ENCODE measurements around the gene GPATCH8.
"Not testable (repeated sequence)": the region's sequence is repeated elsewhere in the genome, so short reads cannot be mapped to it uniquely, and the experiment has no call there.

The GPATCH8 gene

DNA sequence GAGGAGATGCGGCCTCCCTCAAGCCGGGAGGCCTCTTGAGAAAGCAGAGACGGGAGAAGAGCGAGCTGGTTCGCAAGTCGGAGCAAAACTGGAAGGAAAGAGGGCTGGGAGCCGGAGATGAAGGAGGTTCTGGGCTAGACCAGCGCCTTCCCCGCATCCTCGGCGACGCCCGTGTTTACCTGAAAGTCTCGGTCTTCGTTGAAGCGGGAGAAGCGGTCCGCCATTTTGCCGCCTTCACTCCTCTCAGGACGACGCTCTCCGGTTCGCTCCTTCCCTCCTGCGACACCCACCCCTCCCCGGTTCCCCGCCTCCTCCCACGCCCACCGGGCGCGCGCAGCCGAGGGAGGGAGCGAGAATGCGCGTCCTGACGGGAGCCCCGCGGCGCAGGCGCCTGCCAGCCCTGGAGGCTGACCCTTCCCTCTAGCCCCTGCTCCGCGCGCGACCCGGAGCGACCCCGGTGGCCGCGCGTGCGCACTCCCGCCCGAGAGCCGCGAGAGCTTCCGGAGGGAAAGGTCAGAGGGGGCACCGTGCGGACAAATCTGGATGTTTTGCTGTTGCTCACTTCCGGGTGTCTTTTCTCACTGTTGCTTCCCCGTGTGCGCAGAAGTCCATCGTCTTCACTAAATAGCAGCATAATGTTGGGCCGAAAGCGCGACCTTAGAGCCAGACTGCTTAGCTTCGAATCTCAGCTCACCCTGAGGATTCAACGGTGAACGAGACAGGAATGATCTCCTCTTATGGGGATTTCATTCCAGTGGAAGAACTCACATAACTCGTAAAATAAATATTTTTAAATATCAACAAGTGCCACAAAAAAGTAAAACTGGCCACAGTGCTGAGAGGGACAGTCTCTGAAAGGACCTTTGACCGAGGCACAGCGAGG, at the start of gene GPATCH8:
GPATCH8 (minus strand) TSS at position 260 of the 883 bp plus-strand sequence; CDS start at position 224, 36 bp downstream.
- peak; percentile 99 for DNase-seq (ENCODE audit: insufficient read length, low spot score)
- peak; percentile 98 for FAIRE-seq

GRCh38 chr17:44552361-44552760, 49.2 kb upstream of the GPATCH8 start:
- no peak for DNase-seq (ENCODE audit: insufficient read length, low spot score)
- FAIRE-seq: peak; percentile 82

DNA sequence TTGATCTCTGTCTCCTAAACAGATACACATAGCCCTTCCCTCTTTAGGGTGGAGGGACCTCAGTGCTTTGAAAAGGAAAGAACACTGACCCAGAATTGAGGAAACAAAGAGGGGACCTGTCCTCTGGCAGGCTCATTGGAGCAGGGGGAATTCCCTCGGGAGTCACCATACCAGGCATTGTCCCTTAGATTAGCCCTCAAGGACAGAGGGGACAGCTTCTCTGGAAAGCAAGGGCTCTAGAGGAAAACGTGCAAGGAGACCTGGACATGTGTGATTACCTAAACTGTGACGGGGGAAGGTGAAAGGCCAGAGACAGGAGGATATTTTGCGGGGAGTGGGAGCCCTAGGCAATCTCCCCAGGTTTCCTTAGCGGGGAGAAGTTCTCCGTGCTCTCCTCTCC, 46.5 kb upstream of the GPATCH8 start:
- FAIRE-seq: no peak
- no peak for DNase-seq (ENCODE audit: insufficient read length, low spot score)

DNA sequence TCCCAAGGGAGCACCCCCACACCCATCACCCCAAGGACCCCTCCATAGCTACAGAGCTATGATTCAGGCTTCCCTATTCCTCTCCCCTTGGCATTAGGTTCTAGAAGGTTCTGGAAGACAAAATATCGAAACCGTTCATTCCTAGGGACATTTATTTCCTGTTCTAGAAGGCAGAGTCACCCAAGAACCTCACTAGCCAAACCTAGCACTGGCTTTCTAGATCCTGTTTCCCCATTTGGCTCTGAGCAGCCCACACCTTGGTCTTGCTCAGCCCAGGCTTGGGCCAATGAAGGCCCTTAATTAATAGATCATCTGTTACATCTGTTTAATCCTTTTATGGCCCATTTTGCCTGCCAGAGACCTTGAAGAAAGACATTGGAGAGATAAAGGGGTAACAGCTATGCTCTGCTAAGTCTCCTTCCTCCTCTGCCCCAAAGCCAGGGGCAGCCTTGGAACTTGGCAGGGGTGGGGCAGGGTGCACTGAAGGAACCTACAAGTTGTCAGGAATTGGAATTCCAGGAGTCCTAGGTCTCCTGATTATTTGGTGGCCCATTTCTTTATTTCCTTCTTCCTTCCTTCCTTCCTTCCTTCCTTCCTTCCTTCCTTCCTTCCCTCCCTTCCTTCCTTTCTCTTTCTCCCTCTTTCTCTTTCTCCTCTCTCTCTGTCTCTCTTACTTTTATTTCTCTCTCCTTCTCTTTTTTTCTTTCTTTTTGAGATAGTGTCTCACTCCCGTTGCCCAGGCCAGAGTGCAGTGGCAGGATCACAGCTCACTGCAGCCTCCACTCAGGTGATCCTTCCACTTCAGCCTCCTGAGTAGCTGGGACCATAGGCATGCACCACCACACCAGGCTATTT, 45.4 kb upstream of the GPATCH8 start:
- no peak for FAIRE-seq
- no peak for DNase-seq (ENCODE audit: insufficient read length, low spot score)

- FAIRE-seq: peak; percentile 36
- DNase-seq (ENCODE audit: insufficient read length, low spot score): no peak
These were observed 44.5 kb upstream of the GPATCH8 start for GRCh38 chr17:44547625-44548267.

DNA sequence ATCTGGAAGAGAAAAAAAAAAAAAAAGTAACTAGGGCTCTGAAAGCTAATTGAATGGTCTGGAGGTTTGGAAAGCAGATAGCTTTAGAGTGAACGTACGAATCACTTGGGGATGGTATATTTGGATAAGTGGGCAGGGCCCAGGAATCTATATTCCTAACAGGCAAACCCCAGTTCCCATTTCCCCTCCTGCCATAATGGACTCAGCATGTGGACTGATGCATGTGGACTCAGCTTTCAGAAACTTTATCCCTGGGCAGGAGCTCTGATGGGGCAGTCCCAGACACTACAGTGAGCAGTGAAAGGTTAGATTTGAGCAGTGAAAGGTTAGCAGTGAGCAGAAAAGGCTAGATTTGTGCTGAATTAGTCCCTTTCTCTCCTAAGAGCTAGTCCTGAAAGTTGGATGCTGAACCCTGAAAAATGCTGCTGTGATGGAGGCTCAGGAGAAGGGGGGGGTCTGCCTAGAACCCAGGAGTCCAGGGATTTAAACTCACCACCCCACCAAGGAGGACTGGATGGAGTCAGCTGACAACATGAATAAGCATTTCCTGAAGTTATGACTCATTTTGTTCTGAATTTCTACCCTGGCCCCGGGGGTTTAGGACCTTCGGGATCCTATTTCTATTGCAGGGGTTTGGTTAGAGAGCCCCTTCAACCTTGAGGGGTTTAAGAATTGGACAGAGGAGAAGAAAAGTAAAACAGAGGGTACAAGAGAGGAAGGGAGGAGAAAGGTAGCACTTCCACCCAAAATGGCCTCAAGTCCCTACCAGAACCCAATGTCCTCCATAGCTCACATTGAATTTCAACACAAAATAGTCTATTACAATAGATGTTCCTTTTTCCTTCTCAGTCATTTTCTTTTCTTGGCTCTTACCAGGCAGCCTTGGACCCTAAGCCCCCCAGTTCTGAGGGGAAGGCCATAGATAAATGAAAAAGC, 43.7 kb upstream of the GPATCH8 start:
- no peak for DNase-seq (ENCODE audit: insufficient read length, low spot score)
- FAIRE-seq: peak; percentile 94

DNA sequence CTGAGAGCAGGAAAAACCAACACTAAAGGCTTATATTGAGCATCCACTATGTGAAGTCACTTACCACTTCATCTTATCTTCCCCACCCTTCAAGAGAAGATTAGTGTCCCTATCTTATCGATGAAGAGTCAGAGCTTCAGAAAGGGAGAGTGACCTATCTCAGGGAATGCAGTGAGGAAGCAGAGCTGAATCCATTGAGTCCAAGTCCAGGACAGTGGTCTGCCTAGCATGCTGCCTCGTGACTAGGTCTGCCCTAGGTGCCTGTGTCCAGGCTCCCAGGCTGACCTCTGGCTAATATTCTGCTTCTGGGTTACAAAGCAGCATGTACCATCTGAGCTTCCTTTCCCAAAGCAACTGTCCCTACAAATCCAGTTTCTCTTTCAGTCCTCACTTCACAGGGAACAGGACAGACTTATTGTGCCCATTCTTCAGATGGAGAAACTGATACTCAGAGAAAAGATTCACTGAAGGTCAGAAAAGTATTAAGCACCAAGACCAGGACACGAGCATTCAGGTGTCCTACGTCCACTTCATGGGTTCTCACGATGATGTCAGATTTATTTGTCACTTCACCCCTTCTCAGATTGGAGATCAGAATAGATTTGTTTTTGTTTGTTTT, 40.8 kb upstream of the GPATCH8 start:
- FAIRE-seq (peak; percentile 93), DNase-seq (ENCODE audit: insufficient read length, low spot score) (no peak)

- FAIRE-seq (peak; percentile 89), DNase-seq (ENCODE audit: insufficient read length, low spot score) (peak; percentile 92)
These were observed 40.2 kb upstream of the GPATCH8 start for GRCh38 chr17:44543213-44543904.

DNA sequence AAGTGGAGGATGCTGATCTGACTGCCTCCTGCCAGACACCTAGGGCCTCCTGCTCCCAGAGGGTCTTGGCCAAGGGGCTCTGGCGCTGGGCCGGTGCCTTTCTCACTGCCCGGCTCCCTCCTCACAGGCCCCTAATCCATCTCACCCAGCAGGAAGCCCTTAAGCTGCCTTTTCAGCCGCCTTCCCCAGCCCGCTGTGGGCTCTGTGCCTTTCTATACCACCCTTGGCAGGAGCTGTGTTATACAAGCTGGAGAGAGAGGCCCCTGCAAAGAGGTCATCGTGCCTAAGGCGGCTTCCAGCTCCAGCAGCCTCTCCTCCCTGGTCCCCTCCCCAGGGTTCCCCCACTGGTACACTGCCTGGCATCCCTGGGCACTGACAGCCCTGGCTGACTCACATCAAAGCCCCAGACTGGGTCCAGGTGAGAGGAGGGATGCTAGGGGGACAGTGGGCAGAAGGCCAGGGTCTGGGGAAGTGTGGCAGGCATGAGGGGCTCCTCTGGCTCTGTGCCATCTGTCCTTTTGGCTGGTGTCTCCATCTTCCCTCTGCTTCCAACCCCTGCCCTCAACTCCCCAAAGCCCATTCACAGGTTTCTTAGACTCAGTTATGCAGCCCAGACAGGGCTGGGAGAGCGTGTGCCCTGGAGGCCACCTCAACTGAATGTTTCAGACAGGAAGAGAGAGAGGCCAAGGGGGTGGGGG, 38.8 kb upstream of the GPATCH8 start:
- DNase-seq (ENCODE audit: insufficient read length, low spot score): no peak
- FAIRE-seq: peak; percentile 51

- peak; percentile 88 for FAIRE-seq
- no peak for DNase-seq (ENCODE audit: insufficient read length, low spot score)
These were observed 37.3 kb upstream of the GPATCH8 start for GRCh38 chr17:44540246-44541084.

DNA sequence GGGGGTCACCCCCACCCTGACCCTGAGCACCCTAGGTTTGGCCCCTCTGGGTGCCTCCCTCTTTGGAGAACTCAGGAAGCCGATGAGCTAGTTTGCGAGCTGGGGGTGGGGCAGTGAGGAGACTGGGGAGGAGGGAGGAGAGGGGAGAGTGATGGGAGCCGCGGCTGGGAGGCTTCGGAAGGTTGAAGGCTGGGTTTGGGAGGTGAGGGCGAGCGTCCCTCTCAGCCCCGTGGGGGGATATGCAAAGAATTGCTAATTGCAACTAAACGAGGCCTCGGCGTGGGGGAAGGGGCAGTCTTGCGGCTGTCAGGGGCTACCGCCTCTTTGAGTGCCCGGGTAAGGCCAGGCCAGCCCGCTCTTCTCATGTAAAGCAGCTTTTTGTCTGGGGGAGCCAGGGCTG, 36.5 kb upstream of the GPATCH8 start:
- FAIRE-seq: no peak

DNA sequence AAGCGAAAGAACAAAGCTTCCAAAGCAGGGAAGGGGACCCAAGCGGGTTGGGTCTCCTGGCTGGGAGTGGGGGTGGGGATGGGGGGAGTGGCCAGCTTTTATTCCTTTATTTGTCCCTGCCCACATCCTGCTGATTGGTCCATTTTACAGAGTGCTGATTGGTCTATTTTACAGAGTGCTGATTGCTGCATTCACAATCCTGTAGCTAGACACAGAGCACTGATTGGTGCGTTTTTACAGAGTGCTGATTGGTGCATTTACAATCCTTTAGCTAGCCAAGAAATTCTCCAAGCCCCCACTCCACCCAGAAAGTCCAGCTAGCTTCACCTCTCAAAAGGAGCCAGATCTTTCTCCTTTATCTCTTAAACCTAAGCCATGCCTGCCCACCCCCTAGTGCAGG, 34.7 kb upstream of the GPATCH8 start:
- not testable (repeated sequence) for FAIRE-seq; DNase-seq (ENCODE audit: insufficient read length, low spot score)

More for the DNA sequence above, 36.5 kb upstream of the GPATCH8 start:
- no peak for DNase-seq (ENCODE audit: insufficient read length, low spot score)

DNA sequence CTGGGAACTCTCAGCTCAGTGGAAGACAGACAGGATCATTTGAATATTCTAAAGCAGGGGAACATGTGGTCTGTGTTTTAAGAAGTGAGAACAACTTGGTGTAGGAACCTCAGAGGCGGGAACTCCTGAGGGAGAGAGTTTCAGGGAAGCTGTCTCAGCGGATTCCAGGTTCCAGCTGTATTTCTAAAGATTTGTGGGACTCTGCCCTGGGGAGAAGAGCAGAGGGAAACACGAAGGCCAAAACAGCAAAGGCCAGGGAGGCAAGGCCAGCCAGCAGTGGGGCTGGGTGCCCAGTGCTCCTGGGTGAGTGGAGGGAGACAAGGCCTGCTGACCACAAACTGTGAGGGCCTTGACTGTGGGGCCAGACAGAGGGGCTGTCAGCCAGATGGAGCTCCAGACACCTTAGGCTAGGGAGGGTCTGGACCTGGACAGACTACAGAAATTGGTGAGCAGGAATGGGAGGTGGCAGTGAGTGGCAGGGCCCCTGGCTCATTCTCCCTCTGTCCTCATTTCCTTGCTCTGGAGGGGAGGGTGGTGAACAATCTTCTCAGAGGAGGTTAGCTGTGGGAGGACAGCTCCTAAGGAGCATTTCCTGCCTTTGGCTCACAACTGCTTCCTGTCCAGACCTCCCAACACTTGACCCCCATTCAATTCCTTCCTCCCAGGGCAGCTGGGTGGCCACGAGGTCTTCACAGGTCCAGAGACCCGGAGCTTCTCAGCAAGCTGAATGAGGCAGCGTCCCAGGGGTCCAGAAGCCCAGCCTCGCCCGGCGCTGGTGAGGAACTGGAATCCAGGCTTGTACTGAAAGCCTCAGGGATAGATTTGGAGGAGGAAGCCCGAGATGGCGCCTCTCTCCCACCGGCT, 33.1 kb upstream of the GPATCH8 start:
- no peak for DNase-seq (ENCODE audit: insufficient read length, low spot score)
- FAIRE-seq: peak; percentile 92

DNA sequence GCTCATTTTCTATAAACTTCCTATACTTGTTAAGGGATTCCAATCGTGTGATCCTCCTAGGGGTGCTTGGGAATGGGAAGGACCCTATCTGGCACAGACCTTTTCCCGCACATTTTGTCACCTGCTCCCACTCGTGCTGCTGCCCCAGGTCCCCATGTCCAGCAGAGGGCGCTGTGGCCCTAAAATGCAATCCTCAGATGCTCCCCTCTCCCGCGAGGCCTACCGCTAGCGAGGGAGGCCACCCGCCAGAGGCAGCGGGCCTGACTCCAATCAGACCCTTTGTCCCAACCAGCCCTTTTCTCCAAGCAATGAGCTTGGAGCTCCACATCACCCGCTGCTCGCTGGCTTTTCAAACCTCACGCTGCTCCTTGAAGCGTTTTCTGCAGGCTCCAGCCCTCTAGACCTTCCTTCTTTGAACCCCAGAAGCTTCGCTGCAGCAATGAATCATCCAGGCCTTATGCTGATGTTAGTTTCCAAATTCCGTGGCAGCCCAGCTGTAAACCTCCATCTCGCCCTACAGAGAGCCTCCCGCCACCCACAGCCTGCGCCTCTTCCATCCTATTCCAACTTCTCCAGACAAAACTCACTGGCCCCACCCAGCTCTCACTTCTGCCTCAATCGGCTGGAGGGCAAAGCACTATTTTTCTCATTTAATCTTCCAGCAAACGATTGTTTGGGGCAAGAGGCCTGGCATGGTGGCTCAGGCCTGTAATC, 30.5 kb upstream of the GPATCH8 start:
- peak; percentile 98 for FAIRE-seq

GRCh38 chr17:44530896-44531418, 27.8 kb upstream of the GPATCH8 start:
- FAIRE-seq (no peak), DNase-seq (ENCODE audit: insufficient read length, low spot score) (no peak)

More for the DNA sequence above, 30.5 kb upstream of the GPATCH8 start:
- peak; percentile 98 for DNase-seq (ENCODE audit: insufficient read length, low spot score)

Data from HTR-8/SVneo (cell line).